ENCODE results near the gene ADARB2. TPM values are rescaled to one million over a fixed set of nuclear protein-coding genes. Genes with fewer than 3 reads are reported as not detected.

The ADARB2 gene
- total RNA-seq, 1 donor from 2014 or later, result 0.08 TPM

GRCh38 chr10:1683649-1684048 lies 53.7 kb downstream of the ADARB2 start:
- DNase-seq (ENCODE audit: low read depth), result no peak
- no peak for TF ChIP-seq CTCF (IDR thresholded peaks at IDR 0.05; ENCODE audit: insufficient read depth, low read length, poor library complexity, severe bottlenecking)
- H3K4me3 ChIP-seq (ENCODE audit: low read depth, low read length), result no peak overlapping the region
- H3K36me3 ChIP-seq (ENCODE audit: control insufficient read depth, insufficient read depth, low read length), result no peaks in the 10 kb centered on the region
- no peaks in the 10 kb centered on the region for H3K27me3 ChIP-seq (ENCODE audit: control insufficient read depth, insufficient read depth, low read length)

GRCh38 chr10:1679821-1680650 lies 57.3 kb downstream of the ADARB2 start:
- Histone ChIP-seq H3K27me3 (ENCODE audit: control insufficient read depth, insufficient read depth, low read length) (no peaks in the 10 kb centered on the region), H3K4me3 (ENCODE audit: low read depth, low read length) (no peak overlapping the region), H3K36me3 (ENCODE audit: control insufficient read depth, insufficient read depth, low read length) (no peaks in the 10 kb centered on the region)
- TF ChIP-seq CTCF (IDR thresholded peaks at IDR 0.05; ENCODE audit: insufficient read depth, low read length, poor library complexity, severe bottlenecking), result no peak
- DNase-seq (ENCODE audit: low read depth), result no peak

- no peaks in the 10 kb centered on the region for H3K27me3 ChIP-seq (ENCODE audit: control insufficient read depth, insufficient read depth, low read length)
- H3K4me3 ChIP-seq (ENCODE audit: low read depth, low read length), result no peak overlapping the region
- DNase-seq (ENCODE audit: low read depth), result no peak
- no peaks in the 10 kb centered on the region for H3K36me3 ChIP-seq (ENCODE audit: control insufficient read depth, insufficient read depth, low read length)
- TF ChIP-seq CTCF (IDR thresholded peaks at IDR 0.05; ENCODE audit: insufficient read depth, low read length, poor library complexity, severe bottlenecking), result no peak
Observed at GRCh38 chr10:1678084-1678483, 59.2 kb downstream of the ADARB2 start.

- Histone ChIP-seq H3K27me3 (ENCODE audit: control insufficient read depth, insufficient read depth, low read length) (no peaks in the 10 kb centered on the region), H3K4me3 (ENCODE audit: low read depth, low read length) (no peak overlapping the region), H3K36me3 (ENCODE audit: control insufficient read depth, insufficient read depth, low read length) (no peaks in the 10 kb centered on the region)
- no peak for TF ChIP-seq CTCF (IDR thresholded peaks at IDR 0.05; ENCODE audit: insufficient read depth, low read length, poor library complexity, severe bottlenecking)
- no peak for DNase-seq (ENCODE audit: low read depth)
Observed at GRCh38 chr10:1677307-1677939, 59.9 kb downstream of the ADARB2 start.

- DNase-seq (ENCODE audit: low read depth), result no peak
- TF ChIP-seq CTCF (IDR thresholded peaks at IDR 0.05; ENCODE audit: insufficient read depth, low read length, poor library complexity, severe bottlenecking), result no peak
- no peaks in the 10 kb centered on the region for H3K36me3 ChIP-seq (ENCODE audit: control insufficient read depth, insufficient read depth, low read length)
- H3K4me3 ChIP-seq (ENCODE audit: low read depth, low read length), result no peak overlapping the region
- no peaks in the 10 kb centered on the region for H3K27me3 ChIP-seq (ENCODE audit: control insufficient read depth, insufficient read depth, low read length)
Observed at GRCh38 chr10:1674501-1674900, 62.8 kb downstream of the ADARB2 start.

Data from kidney epithelial cell (primary cell).